ENCODE measurements around the gene TMTC1.

TMTC1 gene

GRCh38 chr12:29706311-29706710 is 77.4 kb downstream of the TMTC1 start:
- DNase-seq: no peak

DNA sequence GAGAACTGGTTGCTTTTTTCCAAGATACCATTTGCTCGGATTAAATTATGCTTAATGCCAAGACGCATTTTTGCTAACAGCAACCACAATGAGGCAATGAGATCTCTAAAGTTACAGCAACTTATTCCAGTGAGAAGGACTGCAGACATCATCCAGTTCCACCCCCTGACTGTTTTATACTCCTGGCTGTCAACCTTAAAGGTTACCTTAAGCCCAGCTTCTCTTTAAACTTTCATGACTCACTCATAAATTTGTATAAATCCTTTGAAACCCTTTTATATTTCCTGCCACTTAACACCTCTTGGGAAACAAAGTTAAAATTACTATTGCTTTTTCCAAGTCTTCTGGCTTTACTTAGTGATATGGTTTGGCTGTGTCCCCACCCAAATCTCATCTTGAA is 80.2 kb downstream of the TMTC1 start:
- no peak for DNase-seq

GRCh38 chr12:29702972-29703371 is 80.8 kb downstream of the TMTC1 start:
- DNase-seq: no peak

- no peak for DNase-seq
These were observed 81.5 kb downstream of the TMTC1 start for GRCh38 chr12:29702222-29702621.

DNA sequence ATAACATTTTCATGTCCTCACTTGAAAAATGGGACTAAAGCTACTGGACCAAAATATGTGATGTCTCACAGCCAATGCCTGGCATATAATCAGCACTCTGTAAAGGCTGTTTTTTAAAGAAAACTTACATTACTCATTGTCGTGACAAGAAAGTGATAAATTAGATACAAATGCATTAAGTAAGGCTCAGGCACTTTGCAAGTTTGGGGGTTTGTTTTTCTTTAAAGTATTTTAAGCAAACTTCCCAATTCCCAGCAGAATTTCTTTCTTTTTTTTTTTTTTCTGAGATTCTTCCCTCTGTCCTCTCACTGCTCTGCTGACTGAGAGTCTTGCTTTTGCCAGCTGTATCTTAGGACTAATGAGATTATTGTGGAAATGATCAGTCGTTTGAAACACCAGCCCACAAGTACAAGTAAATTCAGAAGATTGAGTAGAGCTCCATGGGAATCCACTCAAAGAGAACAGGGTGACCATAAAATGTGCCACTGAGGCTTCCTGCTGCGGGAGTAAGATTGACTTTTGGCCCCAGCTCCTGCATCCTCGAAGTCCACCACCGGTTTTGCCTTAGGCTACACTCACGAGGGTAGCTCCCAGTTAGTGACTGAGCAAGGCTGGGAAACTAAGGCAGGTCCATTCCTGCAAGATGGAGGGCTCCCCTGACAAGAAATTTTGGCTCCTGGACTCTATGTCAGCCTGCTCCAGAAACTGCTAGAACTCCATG is 82.8 kb downstream of the TMTC1 start:
- no peak for DNase-seq

GRCh38 chr12:29698756-29699155 is 85.0 kb downstream of the TMTC1 start:
- no peak for DNase-seq

DNA sequence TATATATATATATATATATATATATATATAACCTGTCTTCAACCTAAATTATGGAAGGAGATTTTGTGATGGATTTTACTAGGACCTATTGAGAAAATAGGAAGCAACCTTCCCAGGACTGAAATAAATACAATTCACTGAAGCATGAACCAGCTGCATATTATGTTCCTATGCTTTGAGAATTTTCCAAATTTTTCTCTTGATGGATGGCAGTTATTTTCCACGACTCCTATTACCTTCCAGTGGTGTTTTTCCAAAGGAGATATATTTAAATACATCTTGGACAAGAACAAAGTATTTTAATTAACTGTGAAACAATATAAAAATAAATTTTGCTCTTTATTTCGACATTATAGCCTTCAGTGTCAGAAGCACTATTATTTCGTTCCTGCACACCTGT is 87.9 kb downstream of the TMTC1 start:
- DNase-seq: no peak

DNA sequence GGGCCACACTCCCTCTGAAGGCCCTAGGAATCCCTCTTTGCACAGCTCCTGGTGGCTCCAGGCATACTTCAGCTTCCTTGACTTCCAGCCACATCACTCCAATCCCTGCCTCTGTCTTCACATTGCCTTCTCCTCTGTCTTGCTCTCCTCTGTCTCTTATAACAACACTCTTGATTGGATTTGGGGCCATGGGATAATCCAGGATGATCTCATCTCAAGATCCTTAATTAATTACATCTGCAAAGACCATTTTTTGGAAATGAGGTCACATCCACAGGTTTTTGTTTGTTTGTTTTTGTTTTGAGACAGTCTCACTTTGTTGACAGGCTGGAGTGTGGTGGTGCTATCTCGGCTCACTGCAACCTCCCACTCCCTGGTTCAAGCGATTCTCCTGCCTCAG is 88.7 kb downstream of the TMTC1 start:
- no peak for DNase-seq

DNA sequence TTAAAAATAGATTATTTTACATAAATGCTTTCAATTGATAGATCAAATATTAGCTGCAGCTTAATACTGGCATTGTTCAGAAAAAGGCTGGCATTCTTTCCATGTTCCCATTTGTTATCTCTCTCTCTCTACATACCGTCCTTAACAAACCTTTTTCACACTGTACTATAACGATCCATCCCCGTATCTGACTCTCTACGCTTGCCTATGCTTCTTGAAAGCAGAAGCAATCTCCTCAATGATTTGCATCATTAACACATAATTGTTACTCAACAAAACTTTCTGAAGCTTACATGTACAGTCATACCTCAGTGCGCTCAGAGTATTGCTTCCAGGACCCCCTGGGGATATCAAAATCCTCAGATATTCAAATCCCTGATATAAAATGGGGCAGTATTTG is 89.7 kb downstream of the TMTC1 start:
- no peak for DNase-seq

DNA sequence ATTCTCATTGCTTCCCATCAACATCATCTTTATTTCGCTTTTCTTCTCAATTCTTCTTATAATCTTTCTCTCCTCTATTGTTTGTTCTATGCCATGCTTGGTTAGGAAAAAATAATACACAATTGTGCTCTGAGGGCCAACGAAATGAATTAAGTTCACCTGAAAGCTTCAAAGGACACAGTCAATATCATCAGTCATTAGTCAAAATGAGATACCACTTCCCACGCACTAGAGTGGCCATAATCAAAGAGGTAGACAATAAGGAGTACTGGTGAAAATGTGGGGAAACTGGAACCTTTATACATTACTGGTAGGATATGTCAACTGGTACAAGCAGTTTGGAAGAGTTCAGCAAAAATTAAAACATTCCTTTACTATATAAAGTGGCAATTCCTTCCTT is 91.5 kb downstream of the TMTC1 start:
- DNase-seq: no peak

DNA sequence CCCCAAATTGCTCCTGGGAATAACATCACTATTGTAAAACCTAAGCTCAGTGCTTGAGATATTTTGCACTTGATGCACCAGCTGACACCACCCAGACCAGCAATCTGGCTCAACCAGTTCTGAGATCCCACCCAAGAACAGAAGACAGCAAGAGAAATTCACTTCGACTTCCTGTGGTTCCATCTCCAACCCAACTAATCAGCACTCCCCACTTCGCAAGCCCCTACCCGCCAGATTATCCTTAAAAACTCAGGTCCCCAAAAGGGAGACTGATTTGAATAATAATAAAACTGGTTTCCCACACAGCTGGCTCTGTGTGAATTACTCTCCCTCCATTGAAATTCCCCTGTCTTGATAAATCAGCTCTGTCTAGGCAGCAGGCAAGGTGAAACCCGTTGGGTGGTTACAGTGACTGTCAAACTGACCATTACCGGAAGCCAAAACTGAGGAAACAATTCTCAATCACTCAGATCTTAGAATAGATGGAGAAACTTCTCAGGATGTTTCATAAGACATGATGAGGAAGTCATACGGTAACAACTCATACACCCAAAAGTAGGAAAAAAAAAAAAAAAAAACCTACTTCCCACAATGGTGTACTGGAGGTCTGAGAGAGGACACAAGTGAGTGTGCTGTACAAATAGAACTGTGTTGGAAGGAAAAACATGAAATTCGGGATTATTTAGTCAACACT is 92.4 kb downstream of the TMTC1 start:
- DNase-seq: no peak

DNA sequence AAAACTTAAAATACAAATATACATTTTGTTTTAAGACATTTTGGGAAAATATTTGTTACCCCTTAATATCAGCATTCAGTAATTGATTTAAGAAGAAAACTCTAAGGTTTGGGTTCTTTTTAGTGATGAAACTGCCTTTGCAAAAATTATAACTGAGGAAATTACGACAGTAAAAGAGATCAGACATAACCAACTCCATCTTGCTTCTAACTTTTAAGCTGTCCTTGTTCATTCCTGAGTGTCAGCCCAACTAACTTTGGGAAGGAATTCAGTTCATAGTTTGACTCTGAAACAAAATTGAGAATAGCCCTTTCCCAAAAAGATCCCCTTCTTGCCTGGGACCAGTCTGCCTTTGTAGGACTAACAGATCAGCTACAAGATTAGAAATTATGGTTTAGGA is 93.0 kb downstream of the TMTC1 start:
- no peak for DNase-seq

GRCh38 chr12:29688914-29689313 is 94.8 kb downstream of the TMTC1 start:
- DNase-seq: no peak

- DNase-seq: no peak
These were observed 101.7 kb downstream of the TMTC1 start for GRCh38 chr12:29682088-29682487.

DNA sequence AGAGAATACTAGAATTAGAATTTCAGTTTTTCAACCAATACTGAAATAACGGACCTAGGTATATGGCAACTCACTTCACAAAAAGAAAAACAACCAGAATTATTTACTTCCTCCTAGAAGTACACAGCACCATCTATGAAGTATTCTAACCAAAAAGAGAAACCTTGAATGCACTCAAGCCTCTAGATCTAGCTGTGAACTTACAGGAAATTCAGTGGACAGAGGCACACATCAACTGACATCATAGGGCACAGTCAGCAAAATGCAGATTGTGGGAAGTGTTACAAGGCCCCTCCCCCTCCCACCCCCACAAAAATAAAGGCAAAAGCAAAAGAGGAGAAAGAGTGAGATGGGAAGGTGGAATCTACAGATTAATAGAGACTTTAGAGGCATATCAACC is 102.4 kb downstream of the TMTC1 start:
- no peak for DNase-seq

GRCh38 chr12:29676676-29677075 is 107.1 kb downstream of the TMTC1 start:
- peak; percentile 16 for DNase-seq

DNA sequence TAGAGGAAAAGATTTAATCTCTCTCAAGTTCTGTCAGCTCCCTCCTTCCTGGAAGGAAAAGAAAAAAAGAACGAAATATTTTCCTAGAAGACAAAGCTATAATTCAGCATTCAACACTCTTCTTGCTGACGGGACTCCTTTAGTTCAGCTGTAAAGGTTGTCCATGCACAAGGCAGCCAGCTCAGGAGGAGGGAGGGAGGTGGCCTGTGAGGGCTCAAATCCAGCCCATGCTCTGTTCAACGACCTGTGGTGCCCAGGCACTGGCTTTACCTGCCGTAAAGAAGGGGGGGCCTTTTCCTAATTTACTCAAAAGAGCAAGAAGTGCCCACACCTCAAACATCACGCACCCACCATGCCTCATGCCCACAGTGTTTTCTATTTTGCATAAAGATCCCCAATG is 109.3 kb downstream of the TMTC1 start:
- no peak for DNase-seq

DNA sequence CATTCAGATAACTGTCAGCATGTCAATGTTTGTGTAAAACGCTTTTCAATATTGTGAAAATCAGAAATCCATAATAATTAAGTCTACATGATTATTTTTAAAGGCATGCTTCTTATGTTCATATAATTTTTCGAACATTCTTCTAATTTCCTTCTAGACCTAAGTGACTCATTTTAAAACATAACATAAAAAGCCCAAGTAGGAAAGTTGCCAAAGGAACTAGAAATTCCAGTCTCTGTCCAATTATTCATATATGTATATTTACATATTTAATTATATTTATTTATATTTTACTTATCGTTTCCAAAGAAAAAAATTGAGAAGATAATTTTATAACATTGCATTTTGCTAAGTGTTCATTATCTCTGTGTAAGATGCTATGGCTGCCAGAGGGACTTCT is 110.4 kb downstream of the TMTC1 start:
- no peak for DNase-seq

DNA sequence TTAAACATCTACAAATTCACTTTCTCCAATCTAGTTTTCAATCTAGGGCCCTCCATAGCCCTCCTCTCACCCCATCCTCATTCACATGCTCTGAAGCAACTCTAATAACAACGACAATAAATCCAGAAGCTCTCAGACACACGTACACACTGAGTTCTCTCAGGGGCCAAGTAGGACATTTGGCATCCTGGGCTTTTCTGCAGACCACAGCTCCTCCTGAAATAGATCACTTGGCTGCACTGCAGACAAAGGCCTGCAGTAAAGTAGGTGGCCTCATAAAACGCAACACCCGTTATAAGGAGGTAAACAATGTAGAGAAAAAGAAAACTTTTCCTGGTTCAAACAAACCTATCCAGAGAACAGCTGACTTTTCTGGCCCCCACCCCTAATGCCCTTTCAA is 111.2 kb downstream of the TMTC1 start:
- no peak for DNase-seq

GRCh38 chr12:29671742-29672141 is 112.0 kb downstream of the TMTC1 start:
- no peak for DNase-seq

- no peak for DNase-seq
These were observed 116.7 kb downstream of the TMTC1 start for GRCh38 chr12:29667011-29667410.

DNA sequence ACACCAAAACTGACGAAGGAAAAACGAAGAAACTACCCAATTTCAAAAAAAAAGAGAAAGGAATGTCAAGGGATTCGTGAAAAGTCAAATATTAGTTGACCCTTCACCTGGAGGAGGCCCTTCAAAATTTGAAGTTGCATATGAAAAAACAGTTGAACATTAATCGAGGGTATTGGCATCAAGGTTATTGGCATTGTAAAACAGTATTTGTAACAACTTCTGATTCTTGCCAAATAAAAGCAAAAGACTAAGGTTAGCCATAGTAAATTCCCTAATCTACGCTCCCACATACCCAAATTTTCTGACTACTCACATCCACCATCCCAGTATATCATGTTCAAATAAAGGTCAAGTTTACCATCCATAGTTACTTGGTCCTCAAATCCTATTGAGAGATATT is 118.6 kb downstream of the TMTC1 start:
- no peak for DNase-seq

GRCh38 chr12:29662734-29663323 is 120.9 kb downstream of the TMTC1 start:
- DNase-seq: no peak

GRCh38 chr12:29660847-29661246 is 122.9 kb downstream of the TMTC1 start:
- no peak for DNase-seq

All from NCI-H226 (cell line).